Measurements from ENCODE around the gene ZNF575. TPM values are rescaled to one million over a fixed set of nuclear protein-coding genes. Genes with fewer than 3 reads are reported as not detected.
"Not testable (repeated sequence)": the region's sequence is repeated elsewhere in the genome, so short reads cannot be mapped to it uniquely, and the experiment has no call there.

Gene ZNF575
- total RNA-seq, 1 experiment from 2014 or later = 0.13 TPM

- DNase-seq (ENCODE audit: low spot score) (no peak), ATAC-seq (no peak)
- Mint-ChIP-seq H3K36me3 (no peaks in the 10 kb centered on the region), H3K27me3 (ENCODE audit: low read depth) (peaks cover 19% of the 10 kb centered on the region), H3K4me1 (peaks cover 17% of the 10 kb centered on the region), H3K4me3 (no peak overlapping the region), H3K9me3 (no peaks in the 10 kb centered on the region), H3K27ac (no peak overlapping the region)
- CTCF ChIA-PET = interaction anchor here (1.3 to 7.5 kb wide), 4 partner anchors 10 to 76 kb away, joined by 4 to 245 read pairs (median 14); partner anchors contain the start of gene ZNF575
- POLR2A ChIA-PET = interaction anchor here (0.6 kb wide), 1 partner anchor 91 kb away, joined by 3 read pairs; no protein-coding TSS in a partner anchor
- TF ChIP-seq SMAD4 (CRISPR knock-in tag; IDR thresholded peaks at IDR 0.05) (no peak), RELA (CRISPR knock-in tag; IDR thresholded peaks at IDR 0.05; ENCODE audit: borderline replicate concordance) (no peak), JUN (CRISPR knock-in tag; IDR thresholded peaks at IDR 0.05) (no peak), ZNF281 (CRISPR knock-in tag; IDR thresholded peaks at IDR 0.05) (no peak), ZNF263 (CRISPR knock-in tag; IDR thresholded peaks at IDR 0.05; ENCODE audit: low read depth) (no peak), OVOL2 (CRISPR knock-in tag; IDR thresholded peaks at IDR 0.05; ENCODE audit: borderline replicate concordance) (no peak)
- TF ChIP-seq, protein P1, sequence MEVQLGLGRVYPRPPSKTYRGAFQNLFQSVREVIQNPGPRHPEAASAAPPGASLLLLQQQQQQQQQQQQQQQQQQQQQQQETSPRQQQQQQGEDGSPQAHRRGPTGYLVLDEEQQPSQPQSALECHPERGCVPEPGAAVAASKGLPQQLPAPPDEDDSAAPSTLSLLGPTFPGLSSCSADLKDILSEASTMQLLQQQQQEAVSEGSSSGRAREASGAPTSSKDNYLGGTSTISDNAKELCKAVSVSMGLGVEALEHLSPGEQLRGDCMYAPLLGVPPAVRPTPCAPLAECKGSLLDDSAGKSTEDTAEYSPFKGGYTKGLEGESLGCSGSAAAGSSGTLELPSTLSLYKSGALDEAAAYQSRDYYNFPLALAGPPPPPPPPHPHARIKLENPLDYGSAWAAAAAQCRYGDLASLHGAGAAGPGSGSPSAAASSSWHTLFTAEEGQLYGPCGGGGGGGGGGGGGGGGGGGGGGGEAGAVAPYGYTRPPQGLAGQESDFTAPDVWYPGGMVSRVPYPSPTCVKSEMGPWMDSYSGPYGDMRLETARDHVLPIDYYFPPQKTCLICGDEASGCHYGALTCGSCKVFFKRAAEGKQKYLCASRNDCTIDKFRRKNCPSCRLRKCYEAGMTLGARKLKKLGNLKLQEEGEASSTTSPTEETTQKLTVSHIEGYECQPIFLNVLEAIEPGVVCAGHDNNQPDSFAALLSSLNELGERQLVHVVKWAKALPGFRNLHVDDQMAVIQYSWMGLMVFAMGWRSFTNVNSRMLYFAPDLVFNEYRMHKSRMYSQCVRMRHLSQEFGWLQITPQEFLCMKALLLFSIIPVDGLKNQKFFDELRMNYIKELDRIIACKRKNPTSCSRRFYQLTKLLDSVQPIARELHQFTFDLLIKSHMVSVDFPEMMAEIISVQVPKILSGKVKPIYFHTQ (CRISPR knock-in tag; IDR thresholded peaks at IDR 0.05) = no peak
- TF ChIP-seq, protein P2, sequence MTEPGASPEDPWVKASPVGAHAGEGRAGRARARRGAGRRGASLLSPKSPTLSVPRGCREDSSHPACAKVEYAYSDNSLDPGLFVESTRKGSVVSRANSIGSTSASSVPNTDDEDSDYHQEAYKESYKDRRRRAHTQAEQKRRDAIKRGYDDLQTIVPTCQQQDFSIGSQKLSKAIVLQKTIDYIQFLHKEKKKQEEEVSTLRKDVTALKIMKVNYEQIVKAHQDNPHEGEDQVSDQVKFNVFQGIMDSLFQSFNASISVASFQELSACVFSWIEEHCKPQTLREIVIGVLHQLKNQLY (CRISPR knock-in tag; IDR thresholded peaks at IDR 0.05) = no peak
- TF ChIP-seq, protein P3, sequence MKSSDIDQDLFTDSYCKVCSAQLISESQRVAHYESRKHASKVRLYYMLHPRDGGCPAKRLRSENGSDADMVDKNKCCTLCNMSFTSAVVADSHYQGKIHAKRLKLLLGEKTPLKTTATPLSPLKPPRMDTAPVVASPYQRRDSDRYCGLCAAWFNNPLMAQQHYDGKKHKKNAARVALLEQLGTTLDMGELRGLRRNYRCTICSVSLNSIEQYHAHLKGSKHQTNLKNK (CRISPR knock-in tag; IDR thresholded peaks at IDR 0.05) = no peak
These were observed 10.1 kb upstream of the ZNF575 start for GRCh38 chr19:43522929-43523328.

DNA sequence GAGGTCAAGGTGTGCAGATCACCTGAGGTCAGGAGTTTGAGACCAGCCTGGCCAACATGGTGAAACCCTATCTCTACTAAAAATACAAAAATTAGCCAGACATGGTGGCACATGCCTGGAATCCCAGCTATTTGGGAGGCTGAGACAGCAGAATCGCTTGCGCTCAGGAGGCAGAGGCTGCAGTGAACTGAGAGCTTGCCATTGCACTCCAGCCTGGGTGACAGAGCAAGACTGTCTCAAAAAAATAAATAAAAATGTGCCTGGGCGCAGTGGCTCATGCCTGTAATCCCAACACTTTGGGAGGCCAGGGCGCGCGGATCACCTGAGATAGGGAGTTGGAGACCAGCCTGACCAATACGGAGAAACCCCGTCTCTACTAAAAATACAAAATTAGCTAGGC, 9.3 kb upstream of the ZNF575 start:
- peaks cover 17% of the 10 kb centered on the region for H3K4me1 Mint-ChIP-seq
- H3K9me3 Mint-ChIP-seq; H3K27ac Mint-ChIP-seq; DNase-seq (ENCODE audit: low spot score); H3K4me3 Mint-ChIP-seq; H3K36me3 Mint-ChIP-seq; ATAC-seq: not testable (repeated sequence)
- peaks cover 27% of the 10 kb centered on the region for H3K27me3 Mint-ChIP-seq (ENCODE audit: low read depth)
- POLR2A ChIA-PET = interaction anchor here (0.6 kb wide), 1 partner anchor 92 kb away, joined by 3 read pairs; no protein-coding TSS in a partner anchor
- CTCF ChIA-PET = interaction anchor here (1.3 to 7.5 kb wide), 4 partner anchors 9 to 77 kb away, joined by 4 to 245 read pairs (median 14); partner anchors contain the start of gene ZNF575

GRCh38 chr19:43524922-43525835, 7.8 kb upstream of the ZNF575 start:
- CTCF ChIA-PET = interaction anchor here (0.5 to 4.9 kb wide), 8 partner anchors 10 to 143 kb away, joined by 3 to 25 read pairs (median 8); partner anchors contain the start of genes IRGQ and PHLDB3
- ATAC-seq = peak; percentile 73
- DNase-seq (ENCODE audit: low spot score) = peak; percentile 62
- peak overlapping the region; percentile 84 for H3K4me3 Mint-ChIP-seq
- peaks cover 37% of the 10 kb centered on the region for H3K27me3 Mint-ChIP-seq (ENCODE audit: low read depth)
- H3K27ac Mint-ChIP-seq = peak overlapping the region; percentile 67
- H3K4me1 Mint-ChIP-seq = peaks cover 14% of the 10 kb centered on the region
- H3K9me3 Mint-ChIP-seq = no peaks in the 10 kb centered on the region
- no peaks in the 10 kb centered on the region for H3K36me3 Mint-ChIP-seq
- POLR2A ChIA-PET = no interaction called here
- TF ChIP-seq NFYB (CRISPR knock-in tag; conservative IDR thresholded peaks at IDR 0.05; ENCODE audit: low read depth) = no peak
- peak; percentile 67; the same call in 1 of the 2 replicates for TF ChIP-seq GABPB1 (CRISPR knock-in tag; IDR thresholded peaks at IDR 0.05)
- TF ChIP-seq FOXP1 (CRISPR knock-in tag; IDR thresholded peaks at IDR 0.05; ENCODE audit: borderline replicate concordance) = 0 out of 2 replicates have a peak, but pooled peaks have one; percentile 25
- no peak for TF ChIP-seq ZNF281 (CRISPR knock-in tag; IDR thresholded peaks at IDR 0.05)
- TF ChIP-seq FOXK1 (CRISPR knock-in tag; IDR thresholded peaks at IDR 0.05) = 0 out of 2 replicates have a peak, but pooled peaks have one; percentile 21
- peak; percentile 42; the same call in 1 of the 2 replicates for TF ChIP-seq SP1 (CRISPR knock-in tag; conservative IDR thresholded peaks at IDR 0.05)
- peak; percentile 68; the same call in 1 of the 2 replicates for TF ChIP-seq ZBTB43 (CRISPR knock-in tag; IDR thresholded peaks at IDR 0.05)

All from WTC11 (cell line).